ENCODE results near the gene ETV3L.

ETV3L gene

DNA sequence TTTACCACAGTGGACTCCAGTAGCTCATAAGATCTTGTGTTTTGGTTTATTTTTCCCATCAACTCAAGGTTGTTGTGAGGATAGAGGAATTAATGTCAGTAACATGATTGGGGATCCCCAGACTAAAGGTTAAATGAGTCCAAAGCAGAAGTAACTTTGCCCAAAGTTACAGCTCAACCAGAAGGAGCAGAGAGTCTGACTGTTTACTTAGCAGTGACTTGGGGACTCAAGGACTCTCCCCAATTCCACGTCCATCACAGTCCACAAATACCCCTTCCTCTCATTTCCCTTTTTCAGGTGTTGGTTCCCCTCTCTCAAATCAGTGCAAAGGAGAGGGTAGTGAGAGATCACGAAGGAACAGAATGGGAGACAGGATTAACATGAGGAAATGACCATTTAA lies 42.6 kb upstream of the ETV3L start:
- TF ChIP-seq, protein P1, sequence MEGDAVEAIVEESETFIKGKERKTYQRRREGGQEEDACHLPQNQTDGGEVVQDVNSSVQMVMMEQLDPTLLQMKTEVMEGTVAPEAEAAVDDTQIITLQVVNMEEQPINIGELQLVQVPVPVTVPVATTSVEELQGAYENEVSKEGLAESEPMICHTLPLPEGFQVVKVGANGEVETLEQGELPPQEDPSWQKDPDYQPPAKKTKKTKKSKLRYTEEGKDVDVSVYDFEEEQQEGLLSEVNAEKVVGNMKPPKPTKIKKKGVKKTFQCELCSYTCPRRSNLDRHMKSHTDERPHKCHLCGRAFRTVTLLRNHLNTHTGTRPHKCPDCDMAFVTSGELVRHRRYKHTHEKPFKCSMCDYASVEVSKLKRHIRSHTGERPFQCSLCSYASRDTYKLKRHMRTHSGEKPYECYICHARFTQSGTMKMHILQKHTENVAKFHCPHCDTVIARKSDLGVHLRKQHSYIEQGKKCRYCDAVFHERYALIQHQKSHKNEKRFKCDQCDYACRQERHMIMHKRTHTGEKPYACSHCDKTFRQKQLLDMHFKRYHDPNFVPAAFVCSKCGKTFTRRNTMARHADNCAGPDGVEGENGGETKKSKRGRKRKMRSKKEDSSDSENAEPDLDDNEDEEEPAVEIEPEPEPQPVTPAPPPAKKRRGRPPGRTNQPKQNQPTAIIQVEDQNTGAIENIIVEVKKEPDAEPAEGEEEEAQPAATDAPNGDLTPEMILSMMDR (IDR thresholded peaks at IDR 0.05; ENCODE audit: extremely low read depth, missing control alignments): no peak
- DNase-seq (ENCODE audit: low spot score): no peak

DNA sequence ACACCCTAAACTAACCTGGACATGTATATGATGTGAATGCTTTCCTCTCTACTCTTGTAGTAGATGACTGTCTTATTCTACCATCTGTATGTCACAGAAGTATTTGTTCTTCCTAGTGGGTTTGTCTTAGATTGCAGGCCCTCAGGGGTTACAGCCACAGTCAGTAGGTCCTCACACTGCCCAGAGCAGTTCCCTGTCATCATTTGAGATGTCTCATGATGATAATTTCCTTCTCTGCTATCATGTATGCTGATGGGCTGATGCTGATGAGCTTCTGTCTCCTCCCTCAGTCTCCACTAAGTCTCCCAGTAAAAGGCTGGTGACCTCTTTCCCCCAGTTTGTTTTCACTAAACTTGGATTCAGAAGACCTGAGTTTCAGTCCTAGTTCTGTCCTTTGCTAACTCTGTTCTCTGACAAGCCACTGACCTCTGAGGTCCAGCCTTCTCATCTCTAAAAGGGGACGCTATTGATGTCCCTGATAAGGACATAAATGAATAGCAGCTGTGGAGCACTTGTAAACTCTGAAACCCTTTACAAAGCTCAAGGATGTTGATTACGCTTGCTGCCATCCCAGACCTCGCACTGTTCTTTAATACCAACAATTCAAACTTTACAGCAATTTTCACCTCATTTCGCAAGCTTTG lies 41.7 kb upstream of the ETV3L start:
- DNase-seq (ENCODE audit: low spot score): no peak
- TF ChIP-seq, protein P1 (IDR thresholded peaks at IDR 0.05; ENCODE audit: extremely low read depth, missing control alignments): no peak

DNA sequence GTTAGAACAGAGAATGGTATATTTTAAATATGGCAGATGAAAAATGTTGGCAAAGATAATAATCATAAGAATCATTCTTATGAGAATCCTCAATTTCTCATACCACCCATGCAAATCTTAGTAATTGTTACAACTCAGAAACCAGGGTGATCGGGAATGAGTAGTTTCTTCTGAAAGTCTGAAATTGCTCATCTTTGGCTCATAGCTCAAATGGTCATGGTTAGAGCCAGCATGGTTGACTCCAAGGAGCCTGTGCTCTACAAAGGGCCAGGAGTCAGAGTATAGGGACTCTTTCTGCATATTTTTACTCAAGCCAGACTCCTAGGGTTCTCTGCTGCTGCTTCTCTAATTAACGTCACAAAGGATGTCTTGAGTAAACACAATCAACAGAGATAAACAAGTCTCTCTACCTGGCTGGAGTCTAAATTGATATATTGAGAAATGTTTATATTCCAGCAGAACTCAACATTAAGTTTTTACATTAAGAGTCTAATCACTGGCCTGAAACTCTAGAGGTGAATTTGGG lies 40.5 kb upstream of the ETV3L start:
- DNase-seq (ENCODE audit: low spot score): no peak
- TF ChIP-seq, protein P1 (IDR thresholded peaks at IDR 0.05; ENCODE audit: extremely low read depth, missing control alignments): no peak

DNA sequence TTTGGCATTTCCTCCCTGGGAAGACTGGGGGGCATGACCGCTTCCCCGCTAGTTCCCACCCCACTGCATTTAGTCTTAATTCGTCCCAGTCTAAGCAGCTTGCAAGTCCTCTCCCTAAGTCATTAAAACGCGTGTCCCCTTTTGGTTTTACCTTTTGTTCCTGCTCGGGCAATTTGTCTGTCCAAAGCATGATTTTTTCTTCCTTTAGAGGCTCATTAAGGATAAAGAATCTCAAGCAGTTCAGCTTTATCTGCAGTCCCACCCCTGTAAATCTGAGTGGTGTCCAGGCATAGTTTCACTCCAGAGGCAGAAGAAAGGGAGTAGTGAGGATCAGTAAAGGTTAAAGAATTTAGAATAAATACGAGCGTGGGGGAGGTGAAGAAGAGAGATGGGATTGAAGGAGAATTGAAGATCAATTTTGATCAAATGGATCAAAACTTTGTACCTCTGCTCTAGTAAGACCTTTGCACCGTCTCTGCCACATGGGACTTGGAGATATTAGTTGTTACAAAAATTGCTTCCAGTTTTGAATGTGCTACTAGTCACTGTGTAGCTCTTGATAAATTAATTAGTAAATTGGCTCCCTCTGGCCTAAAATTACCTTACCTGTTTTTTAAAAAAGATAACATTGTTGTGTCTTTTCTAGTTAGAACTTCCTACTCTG lies 39.6 kb upstream of the ETV3L start:
- TF ChIP-seq, protein P1 (IDR thresholded peaks at IDR 0.05; ENCODE audit: extremely low read depth, missing control alignments): no peak

DNA sequence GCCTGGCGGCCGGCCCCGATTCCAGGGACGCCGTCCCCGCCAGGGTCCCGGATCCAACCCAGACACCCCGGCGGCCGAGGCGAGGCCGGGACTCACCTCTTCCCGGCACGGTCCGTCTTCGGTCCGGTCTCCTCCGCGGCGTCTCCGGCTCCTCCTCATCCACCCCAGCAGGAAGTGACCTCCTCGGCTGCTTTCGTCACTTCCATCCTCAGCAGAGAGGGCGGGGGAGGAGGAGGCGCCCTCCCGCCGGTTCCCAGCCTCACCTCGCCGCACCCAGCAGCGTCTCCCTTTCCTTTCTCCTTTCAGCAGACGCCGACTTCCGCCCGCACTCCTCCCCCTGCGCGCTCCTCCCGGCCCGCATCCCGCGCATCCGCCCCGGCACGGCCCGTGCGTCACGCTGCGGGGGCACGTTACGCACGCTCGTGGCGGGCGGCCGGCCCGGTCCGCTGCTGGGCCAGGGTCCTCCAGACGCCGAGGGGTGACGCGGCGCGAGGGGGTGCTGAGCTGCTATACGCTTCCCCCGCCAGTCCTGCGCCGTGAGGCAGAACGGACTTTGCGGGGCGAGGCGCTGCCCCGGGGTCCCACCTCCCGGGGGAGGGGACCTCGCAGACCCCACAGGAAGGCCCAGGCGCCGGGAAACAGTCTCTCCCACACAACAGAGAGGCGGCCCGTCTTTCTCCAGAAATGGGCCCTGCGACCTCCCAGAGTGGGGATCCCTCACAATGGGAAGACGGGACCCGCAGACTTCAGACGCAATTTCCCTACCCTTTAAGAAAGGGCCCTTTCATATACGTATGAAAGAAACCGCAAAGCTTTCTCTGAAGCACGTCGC lies 38.8 kb upstream of the ETV3L start, which contains the start of gene ETV3:
Gene ETV3, minus strand, starts transcription at position 176 of the 832 bp plus-strand sequence. CDS start 2,043 bp downstream, outside the sequence.
- TF ChIP-seq, protein P1 (IDR thresholded peaks at IDR 0.05; ENCODE audit: extremely low read depth, missing control alignments): no peak

More for the DNA sequence above, 39.6 kb upstream of the ETV3L start:
- DNase-seq (ENCODE audit: low spot score): no peak

DNA sequence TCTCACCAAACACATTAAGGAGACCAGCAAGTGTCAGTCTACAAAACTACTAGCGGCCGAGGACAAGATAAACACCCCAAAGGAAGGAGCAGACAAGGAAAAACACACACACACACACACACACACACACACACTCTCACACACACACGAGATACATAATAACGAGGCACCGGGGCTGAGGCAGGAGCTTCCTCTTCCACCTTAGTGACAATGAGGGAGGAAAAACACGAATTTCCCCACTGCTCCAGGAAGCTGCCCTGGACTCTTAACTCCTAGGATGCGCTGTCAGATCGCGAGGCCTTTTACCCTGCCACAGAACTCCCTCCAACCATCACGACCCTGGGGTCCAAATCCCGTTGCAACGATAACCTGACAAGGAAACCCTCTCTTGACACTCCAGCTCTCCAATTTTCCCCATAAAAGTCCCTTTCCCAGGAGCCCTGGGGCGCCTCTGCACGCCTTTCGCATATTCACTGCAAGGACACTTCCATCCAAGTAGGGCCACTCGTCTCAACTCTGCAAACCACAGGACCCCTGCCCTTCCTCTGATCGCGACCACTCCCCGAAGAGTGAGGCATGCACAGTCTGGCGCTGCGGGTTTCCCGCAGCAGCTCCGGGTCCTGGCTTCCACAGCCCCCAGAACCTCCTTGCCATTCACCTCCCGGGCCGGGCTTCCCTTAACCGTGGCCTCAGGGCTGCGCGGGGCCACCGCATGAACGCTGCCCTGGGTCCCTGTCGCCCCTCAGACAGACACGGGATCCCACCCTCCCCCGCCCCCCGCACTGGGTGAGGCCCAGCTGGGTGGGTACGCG lies 38.0 kb upstream of the ETV3L start:
- peak; percentile 27 for DNase-seq (ENCODE audit: low spot score)

More for the DNA sequence above, 38.8 kb upstream of the ETV3L start, which contains the start of gene ETV3:
- DNase-seq (ENCODE audit: low spot score): peak; percentile 96

More for the DNA sequence above, 38.0 kb upstream of the ETV3L start:
- TF ChIP-seq, protein P1 (IDR thresholded peaks at IDR 0.05; ENCODE audit: extremely low read depth, missing control alignments): no peak

All from GM20000 (cell line).